GM12878 (cell line): ENCODE measurements around the gene BAAT. TPM values are rescaled to one million over a fixed set of nuclear protein-coding genes. Genes with fewer than 3 reads are reported as not detected.

Experiments
- ATAC-seq: fragments of 200-7000 bp; cut with Tn5 transposase; 3 replicates; pipeline ENCODE4 v1.9.1; 2020; ENCODE audit warnings: mild to moderate bottlenecking, moderate library complexity
- BruUV-seq: library from RNA; stranded (reverse); fragments of 400-500 nt; replicated peaks from 2 replicates; lab custom pipeline; 2021; lab: Mats Ljungman, UMichigan
- CTCF ChIA-PET: fragments of 300-600 bp; sonication (Branson Sonifier 250); formaldehyde crosslinking; extraction: SDS; loops from one replicate; lab custom pipeline; 2021; ENCODE audit warnings: inconsistent platforms; lab: Yijun Ruan, JAX
- POLR2A ChIA-PET: fragments of 350-600 bp; formaldehyde crosslinking; extraction: SDS; loops from one replicate; lab custom pipeline; 2021; ENCODE audit warnings: inconsistent platforms; lab: Charles Lee
- RAD21 ChIA-PET: fragments of 300-600 bp; sonication (Branson Sonifier 250); formaldehyde crosslinking; loops from one replicate; lab custom pipeline; 2023; ENCODE audit warnings: antibody characterized with exemption; ENCODE audit not compliant: unreplicated experiment; lab: Charles Lee
- SMC1A ChIA-PET: fragments of 300-600 bp; sonication (Branson Sonifier 250); formaldehyde crosslinking; loops from one replicate; lab custom pipeline; 2023; ENCODE audit not compliant: unreplicated experiment, uncharacterized antibody; lab: Charles Lee
- DNase-seq: peaks from one replicate; pipeline ENCODE4 v3.0.0-alpha.2; 2011; ENCODE audit warnings: low read depth, low spot score
- FAIRE-seq: peaks from 3 replicates; lab custom pipeline; 2011; peaks lifted over from hg19 to GRCh38; lab: Jason Lieb, UNC
- H2AFZ ChIP-seq: 2 replicates; pipeline ENCODE4 v1.6.0; 2011; ENCODE audit warnings: low read depth, low read length, control low read depth; ENCODE audit not compliant: control insufficient read depth
- H3K27ac ChIP-seq: 2 replicates; pipeline ENCODE4 v1.5.1; 2011; ENCODE audit warnings: control low read depth; ENCODE audit not compliant: control insufficient read depth, insufficient read depth
- H3K27me3 ChIP-seq, 2 experiments: replicated peaks in 1 of 2; 2 replicates each; pipeline versions ENCODE4 v1.6.0 to v1.6.1; 2011; ENCODE audit warnings: low read length in 1 of 2; ENCODE audit not compliant: control insufficient read depth in 2 of 2, insufficient read depth in 2 of 2
- H3K36me3 ChIP-seq, 2 experiments: 2 replicates each; pipeline ENCODE4 v1.5.1; 2011; ENCODE audit warnings: low read length in 1 of 2; ENCODE audit not compliant: control insufficient read depth in 2 of 2, insufficient read depth in 2 of 2
- H3K4me1 ChIP-seq: 2 replicates; pipeline ENCODE4 v1.6.1; 2011; ENCODE audit warnings: mild to moderate bottlenecking, low read length, moderate library complexity, mixed read lengths; ENCODE audit not compliant: control insufficient read depth, insufficient read depth
- H3K4me2 ChIP-seq: 2 replicates; pipeline ENCODE4 v1.6.0; 2011; ENCODE audit warnings: control low read depth; ENCODE audit not compliant: control insufficient read depth, insufficient read depth
- H3K4me3 ChIP-seq: fragments of 200-600 bp; sonication (generic); 2 replicates; pipeline ENCODE4 v1.5.1; 2016
- H3K79me2 ChIP-seq: 2 replicates; pipeline ENCODE4 v1.6.0; 2011; ENCODE audit warnings: low read length; ENCODE audit not compliant: control insufficient read depth, insufficient read depth
- H3K9ac ChIP-seq: 2 replicates; pipeline ENCODE4 v1.8.0; 2011; ENCODE audit warnings: low read length, control low read depth, mixed read lengths; ENCODE audit not compliant: control insufficient read depth, insufficient read depth
- H3K9me3 ChIP-seq: replicated peaks from 3 replicates; pipeline ENCODE4 v1.5.1; 2011; ENCODE audit warnings: mild to moderate bottlenecking, low read length; ENCODE audit not compliant: control insufficient read depth, insufficient read depth
- H4K20me1 ChIP-seq: 2 replicates; pipeline ENCODE4 v1.6.0; 2011; ENCODE audit not compliant: control insufficient read depth, insufficient read depth
- CBX3 ChIP-seq: fragments of 200-600 bp; sonication (generic); IDR thresholded peaks from 2 replicates; pipeline ENCODE4 v1.6.1; 2016; ENCODE audit warnings: low read depth, borderline replicate concordance
- CEBPB ChIP-seq, 2 experiments: fragments of 150-350 bp in 1 of 2; IDR thresholded peaks; 2 replicates each; pipeline ENCODE4 v1.6.1; 2012 to 2014; ENCODE audit warnings: low read depth in 2 of 2, low read length in 2 of 2, borderline replicate concordance in 1 of 2, inconsistent platforms in 1 of 2
- EZH2 ChIP-seq: IDR thresholded peaks from 2 replicates; pipeline ENCODE4 v1.6.1; 2012; ENCODE audit warnings: low read depth, mild to moderate bottlenecking, control low read depth, inconsistent platforms, low read length, borderline replicate concordance; ENCODE audit not compliant: control insufficient read depth
- SIN3A ChIP-seq: IDR thresholded peaks from 2 replicates; pipeline ENCODE4 v1.6.1; 2012; ENCODE audit warnings: low read depth, low read length, improper control_type of control experiment
- SP1 ChIP-seq: IDR thresholded peaks from one replicate; pipeline ENCODE4 v1.6.1; 2011; ENCODE audit warnings: low read depth, low read length
- TCF3 ChIP-seq: IDR thresholded peaks from 2 replicates; pipeline ENCODE4 v1.6.1; 2012; ENCODE audit warnings: low read depth, mild to moderate bottlenecking, low read length, borderline replicate concordance; ENCODE audit not compliant: insufficient read depth
- ZNF217 ChIP-seq: fragments of 450-650 bp; IDR thresholded peaks from 2 replicates; pipeline ENCODE4 v1.6.1; 2017; ENCODE audit warnings: antibody characterized with exemption, mild to moderate bottlenecking
- WGBS: methylation state at CpG from one replicate; pipeline ENCODE4 v1.1.6; 2016; ENCODE audit warnings: low lambda C conversion rate; ENCODE audit not compliant: insufficient replicate concordance, insufficient coverage; ENCODE audit errors: missing lambda C conversion rate; 5-methylcytosine and 5-hydroxymethylcytosine counted together
- in situ Hi-C: fragments of 300-500 bp; cut with MboI; formaldehyde crosslinking; loops from 9 replicates; pipeline ENCODE4 v1.14.3; 2018; ENCODE audit warnings: mixed read lengths
- intact Hi-C: fragments of 100-400 bp; cut with micrococcal nuclease; formaldehyde crosslinking; loops from one replicate; pipeline ENCODE4 v1.14.2; 2022; ENCODE audit not compliant: unreplicated experiment
- polyA plus RNA-seq, 11 experiments: library from polyadenylated mRNA; depleted of rRNA in 4 of 11; unstranded in 6 of 11; stranded (reverse) in 5 of 11; fragments of >200 nt; fragmentation: Nextera tagmentation in 4 of 11; fragmentation: Illumina TruSeq in 1 of 11; extraction: Ambion mirVana in 4 of 11; extraction: Trizol in 1 of 11; gene quantifications; 1 replicate in 1 of 11; 2 replicates in 10 of 11; pipeline versions ENCODE4 v1.2.1 to v1.2.3, GENCODE V29; 2011 to 2016; ENCODE audit warnings: inconsistent platforms in 2 of 11, missing spikeins in 2 of 11, low read depth in 1 of 11
- total RNA-seq, 4 experiments: library from RNA; depleted of rRNA in 3 of 4; stranded (reverse); fragments of >200 nt in 3 of 4; fragmentation: Illumina TruSeq in 1 of 4; extraction: Trizol in 1 of 4; gene quantifications; 2 replicates each; pipeline versions ENCODE4 v1.2.1 to v1.2.3, GENCODE V29; 2013 to 2021
- TF ChIP-seq, protein P1 (sequence below): fragments of 450-650 bp; formaldehyde crosslinking; IDR thresholded peaks from 2 replicates; pipeline ENCODE4 v1.4.0; 2022; ENCODE audit warnings: mild to moderate bottlenecking, moderate library complexity
- TF ChIP-seq, protein P2 (sequence below): fragments of 450-650 bp; IDR thresholded peaks from 2 replicates; pipeline ENCODE4 v1.6.1; 2017; ENCODE audit warnings: mild to moderate bottlenecking, low read depth, inconsistent platforms; ENCODE audit not compliant: poor library complexity, severe bottlenecking

Gene BAAT
- total and polyA plus RNA-seq, 10 of the 15 experiments (the other 5 are each of a cell fraction or from before 2014, with no cell fraction given), result 0.02 to 0.26 (median 0.06) TPM; not detected in 2

DNA sequence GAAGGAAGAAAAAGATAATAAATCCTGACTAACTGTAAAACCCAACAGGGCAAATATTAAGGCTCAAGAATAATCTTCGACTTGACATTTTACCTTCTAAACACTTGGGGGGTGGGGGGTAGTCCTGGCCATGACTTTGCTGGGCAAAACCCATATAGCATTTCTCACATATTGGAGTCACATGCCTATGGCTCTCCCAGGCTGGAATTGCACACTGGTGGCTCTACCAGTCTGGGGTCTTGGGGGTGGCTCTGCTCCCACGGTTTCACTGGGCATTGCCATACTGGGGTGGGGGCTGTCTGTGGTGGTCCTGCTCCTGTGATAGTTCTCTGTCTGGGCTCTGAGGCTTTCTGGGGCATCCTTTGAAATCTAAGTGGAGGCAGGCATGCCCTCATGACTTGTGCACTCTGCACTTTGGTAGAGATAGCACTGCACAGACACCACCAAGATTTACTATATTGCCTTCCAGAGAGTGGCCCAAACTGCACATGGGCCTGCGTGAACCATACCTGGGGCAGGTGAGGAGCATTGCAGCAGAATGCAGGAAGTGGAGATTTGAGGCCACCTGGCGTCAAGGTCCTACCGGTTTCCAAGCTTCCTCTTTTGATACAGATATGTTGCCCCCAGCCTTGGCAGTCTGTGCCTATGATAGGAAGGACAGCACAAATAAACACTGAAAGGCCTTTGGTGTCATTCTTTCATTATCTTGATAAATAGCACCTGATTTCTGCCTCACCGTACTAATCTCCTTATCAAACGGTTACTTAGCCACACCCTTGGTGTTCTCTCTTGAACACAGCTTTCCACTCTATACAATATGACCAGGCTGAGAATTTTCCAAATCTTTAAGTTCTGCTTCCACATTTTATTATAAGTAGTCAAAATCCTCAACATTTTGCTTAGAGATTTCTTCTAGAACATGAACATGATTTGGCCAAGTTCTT, 29.8 kb downstream of the BAAT start (continued):
- no peak for TF ChIP-seq CBX3
- TF ChIP-seq, protein P1, sequence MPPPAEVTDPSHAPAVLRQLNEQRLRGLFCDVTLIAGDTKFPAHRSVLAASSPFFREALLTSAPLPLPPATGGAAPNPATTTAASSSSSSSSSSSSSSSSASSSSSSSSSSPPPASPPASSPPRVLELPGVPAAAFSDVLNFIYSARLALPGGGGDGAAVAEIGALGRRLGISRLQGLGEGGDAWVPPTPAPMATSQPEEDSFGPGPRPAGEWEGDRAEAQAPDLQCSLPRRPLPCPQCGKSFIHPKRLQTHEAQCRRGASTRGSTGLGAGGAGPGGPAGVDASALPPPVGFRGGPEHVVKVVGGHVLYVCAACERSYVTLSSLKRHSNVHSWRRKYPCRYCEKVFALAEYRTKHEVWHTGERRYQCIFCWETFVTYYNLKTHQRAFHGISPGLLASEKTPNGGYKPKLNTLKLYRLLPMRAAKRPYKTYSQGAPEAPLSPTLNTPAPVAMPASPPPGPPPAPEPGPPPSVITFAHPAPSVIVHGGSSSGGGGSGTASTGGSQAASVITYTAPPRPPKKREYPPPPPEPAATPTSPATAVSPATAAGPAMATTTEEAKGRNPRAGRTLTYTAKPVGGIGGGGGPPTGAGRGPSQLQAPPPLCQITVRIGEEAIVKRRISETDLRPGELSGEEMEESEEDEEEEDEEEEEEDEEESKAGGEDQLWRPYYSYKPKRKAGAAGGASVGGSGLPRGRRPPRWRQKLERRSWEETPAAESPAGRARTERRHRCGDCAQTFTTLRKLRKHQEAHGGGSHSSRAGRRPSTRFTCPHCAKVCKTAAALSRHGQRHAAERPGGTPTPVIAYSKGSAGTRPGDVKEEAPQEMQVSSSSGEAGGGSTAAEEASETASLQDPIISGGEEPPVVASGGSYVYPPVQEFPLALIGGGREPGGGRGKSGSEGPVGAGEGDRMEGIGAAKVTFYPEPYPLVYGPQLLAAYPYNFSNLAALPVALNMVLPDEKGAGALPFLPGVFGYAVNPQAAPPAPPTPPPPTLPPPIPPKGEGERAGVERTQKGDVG, result no peak
- TF ChIP-seq SP1, result no peak
- TF ChIP-seq TCF3, result no peak
- TF ChIP-seq SIN3A, result no peak
- no peak for TF ChIP-seq EZH2

- ChIA-PET CTCF (no interaction called here), RAD21 (no interaction called here), SMC1A (no interaction called here), POLR2A (no interaction called here)
- in situ Hi-C loops, result no loop called here
- Histone ChIP-seq H4K20me1 (no peaks in the 10 kb centered on the region), H3K9ac (no peak overlapping the region), H3K27me3 (no peaks in the 10 kb centered on the region), H2AFZ (no peak overlapping the region), H3K79me2 (no peaks in the 10 kb centered on the region), H3K4me2 (no peak overlapping the region), H3K9me3 (no peaks in the 10 kb centered on the region), H3K4me1 (no peaks in the 10 kb centered on the region), H3K27ac (no peak overlapping the region), H3K36me3 (no peaks in the 10 kb centered on the region), H3K4me3 (no peak overlapping the region)
- ATAC-seq (no peak; the same call in 1 of the 3 replicates), DNase-seq (no peak), FAIRE-seq (no peak)
- intact Hi-C loops, result no loop called here
- no TSS peak for BruUV-seq
- no peak for TF ChIP-seq CEBPB (IDR thresholded peaks at IDR 0.05; ENCODE audit: borderline replicate concordance in 1 of 2, low read depth in 2 of 2, low read length in 2 of 2)
- TF ChIP-seq, protein P2, sequence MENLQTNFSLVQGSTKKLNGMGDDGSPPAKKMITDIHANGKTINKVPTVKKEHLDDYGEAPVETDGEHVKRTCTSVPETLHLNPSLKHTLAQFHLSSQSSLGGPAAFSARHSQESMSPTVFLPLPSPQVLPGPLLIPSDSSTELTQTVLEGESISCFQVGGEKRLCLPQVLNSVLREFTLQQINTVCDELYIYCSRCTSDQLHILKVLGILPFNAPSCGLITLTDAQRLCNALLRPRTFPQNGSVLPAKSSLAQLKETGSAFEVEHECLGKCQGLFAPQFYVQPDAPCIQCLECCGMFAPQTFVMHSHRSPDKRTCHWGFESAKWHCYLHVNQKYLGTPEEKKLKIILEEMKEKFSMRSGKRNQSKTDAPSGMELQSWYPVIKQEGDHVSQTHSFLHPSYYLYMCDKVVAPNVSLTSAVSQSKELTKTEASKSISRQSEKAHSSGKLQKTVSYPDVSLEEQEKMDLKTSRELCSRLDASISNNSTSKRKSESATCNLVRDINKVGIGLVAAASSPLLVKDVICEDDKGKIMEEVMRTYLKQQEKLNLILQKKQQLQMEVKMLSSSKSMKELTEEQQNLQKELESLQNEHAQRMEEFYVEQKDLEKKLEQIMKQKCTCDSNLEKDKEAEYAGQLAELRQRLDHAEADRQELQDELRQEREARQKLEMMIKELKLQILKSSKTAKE, result no peak
- TF ChIP-seq ZNF217, result no peak
- TF ChIP-seq, all 136 proteins: peak for 0
- 27% methylated on average over 5 of the region's 5 CpGs for WGBS
Observed at GRCh38 chr9:101354143-101354764, 30.6 kb downstream of the BAAT start.
